ENCODE measurements around the gene DBH.

The DBH gene

DNA sequence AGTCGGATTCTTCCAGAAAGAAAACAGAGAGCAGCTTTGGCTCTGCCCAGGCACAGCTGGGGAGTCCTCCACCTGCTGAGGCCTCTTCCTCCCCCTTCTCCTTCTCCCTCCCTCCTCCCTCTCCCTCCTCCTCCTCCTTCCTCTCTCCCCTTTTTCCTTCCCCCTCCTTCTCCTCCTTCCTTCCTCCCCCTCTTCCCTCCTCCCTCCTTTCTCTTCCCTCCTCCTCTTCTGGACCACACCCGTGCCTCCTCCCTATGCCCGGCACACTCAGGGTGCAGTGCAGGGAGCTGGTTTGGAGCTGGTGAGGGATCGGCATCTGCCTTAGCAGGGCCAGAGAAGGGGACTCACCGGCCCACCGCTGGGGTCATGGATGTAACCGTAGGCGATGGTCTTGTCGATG is 30.2 kb downstream of the DBH start:
- TF ChIP-seq, protein P1, sequence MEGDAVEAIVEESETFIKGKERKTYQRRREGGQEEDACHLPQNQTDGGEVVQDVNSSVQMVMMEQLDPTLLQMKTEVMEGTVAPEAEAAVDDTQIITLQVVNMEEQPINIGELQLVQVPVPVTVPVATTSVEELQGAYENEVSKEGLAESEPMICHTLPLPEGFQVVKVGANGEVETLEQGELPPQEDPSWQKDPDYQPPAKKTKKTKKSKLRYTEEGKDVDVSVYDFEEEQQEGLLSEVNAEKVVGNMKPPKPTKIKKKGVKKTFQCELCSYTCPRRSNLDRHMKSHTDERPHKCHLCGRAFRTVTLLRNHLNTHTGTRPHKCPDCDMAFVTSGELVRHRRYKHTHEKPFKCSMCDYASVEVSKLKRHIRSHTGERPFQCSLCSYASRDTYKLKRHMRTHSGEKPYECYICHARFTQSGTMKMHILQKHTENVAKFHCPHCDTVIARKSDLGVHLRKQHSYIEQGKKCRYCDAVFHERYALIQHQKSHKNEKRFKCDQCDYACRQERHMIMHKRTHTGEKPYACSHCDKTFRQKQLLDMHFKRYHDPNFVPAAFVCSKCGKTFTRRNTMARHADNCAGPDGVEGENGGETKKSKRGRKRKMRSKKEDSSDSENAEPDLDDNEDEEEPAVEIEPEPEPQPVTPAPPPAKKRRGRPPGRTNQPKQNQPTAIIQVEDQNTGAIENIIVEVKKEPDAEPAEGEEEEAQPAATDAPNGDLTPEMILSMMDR (IDR thresholded peaks at IDR 0.05): no peak
- Histone ChIP-seq H3K4me3 (no peak overlapping the region), H3K27ac (no peak overlapping the region)
- no peak for DNase-seq (ENCODE audit: low spot score)

DNA sequence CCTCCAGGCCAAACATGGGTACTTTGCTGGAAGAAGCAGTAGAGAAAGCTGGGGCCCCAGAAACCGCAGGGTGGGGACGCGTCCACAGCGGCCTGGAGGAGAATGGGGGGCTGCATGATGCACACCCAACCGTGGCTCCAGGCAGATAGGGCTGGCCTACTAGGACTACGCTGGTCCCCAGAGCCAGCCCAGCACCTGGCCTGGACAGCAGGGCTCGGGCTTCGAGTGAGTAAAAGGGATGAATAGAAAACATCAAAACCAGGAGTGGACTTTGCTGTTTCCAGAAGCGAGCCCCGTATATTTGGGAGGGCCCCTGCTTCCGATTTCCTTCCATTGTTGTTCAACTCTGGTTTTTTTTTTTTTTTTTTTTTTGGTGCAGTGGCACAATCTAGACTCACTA is 30.7 kb downstream of the DBH start:
- Histone ChIP-seq H3K27ac (no peak overlapping the region), H3K4me3 (no peak overlapping the region)
- no peak for DNase-seq (ENCODE audit: low spot score)
- TF ChIP-seq, protein P1 (IDR thresholded peaks at IDR 0.05): no peak

DNA sequence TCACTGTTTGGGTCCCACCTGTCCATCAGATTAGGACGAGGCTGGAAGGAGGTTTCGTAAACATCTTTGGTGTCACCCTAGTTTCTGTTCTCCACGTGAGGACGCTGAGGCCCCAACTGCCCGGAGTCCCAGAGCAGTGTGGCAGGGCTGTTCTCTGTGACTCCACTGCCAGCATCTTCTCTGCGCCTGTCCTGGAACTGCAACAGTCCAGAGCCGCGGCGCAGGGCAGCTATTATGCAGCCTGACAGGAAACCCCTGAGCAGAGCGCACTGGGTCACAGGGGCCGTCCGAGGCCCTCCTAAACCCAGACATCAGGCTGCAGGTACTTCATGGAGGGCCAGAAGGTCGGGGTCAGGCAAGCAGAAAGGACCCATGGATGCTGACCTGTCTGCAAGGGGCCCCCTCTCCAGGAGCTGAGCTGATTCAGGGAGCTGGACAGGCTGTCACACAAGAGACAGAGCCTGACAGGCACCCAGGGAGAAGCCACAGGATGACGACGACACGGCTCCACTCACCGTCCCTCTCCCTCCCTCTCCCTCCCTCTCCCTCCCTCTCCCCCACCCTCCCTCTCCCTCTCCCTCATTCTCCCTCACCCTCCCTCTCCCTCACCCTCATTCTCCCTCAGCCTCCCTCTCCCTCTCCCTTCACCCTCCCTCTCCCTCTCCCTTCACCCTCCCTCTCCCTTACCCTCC is 31.7 kb downstream of the DBH start:
- DNase-seq (ENCODE audit: low spot score): no peak
- Histone ChIP-seq H3K4me3 (no peak overlapping the region), H3K27ac (no peak overlapping the region)
- TF ChIP-seq, protein P1 (IDR thresholded peaks at IDR 0.05): no peak

DNA sequence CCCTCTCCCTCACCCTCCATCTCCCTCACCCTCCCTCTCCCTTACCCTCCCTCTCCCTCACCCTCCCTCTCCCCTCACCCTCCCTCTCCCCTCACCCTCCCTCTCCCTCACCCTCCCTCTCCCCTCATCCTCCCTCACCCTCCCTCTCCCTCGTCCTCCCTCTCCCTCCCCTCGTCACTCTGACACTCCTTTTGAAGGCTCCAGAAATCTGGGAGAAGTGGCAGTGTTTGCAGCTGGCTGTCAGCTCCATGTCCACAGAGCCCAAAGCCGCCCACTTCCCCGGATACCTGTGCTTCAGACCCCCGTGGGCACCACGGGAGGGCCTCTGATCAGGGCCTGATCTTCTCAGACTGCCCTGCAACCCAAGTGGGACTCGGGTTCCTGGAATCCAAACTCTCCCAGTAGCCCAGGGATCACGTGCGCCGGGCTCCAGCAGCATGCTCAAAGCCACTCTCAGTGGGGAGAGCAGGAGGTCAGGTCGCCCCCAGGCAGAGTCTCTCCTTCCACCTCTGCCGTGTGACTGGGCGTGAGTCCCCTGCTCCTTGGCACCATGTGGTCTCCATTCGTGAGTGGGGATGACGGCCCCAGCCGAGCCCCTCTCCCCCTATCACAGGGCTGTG is 33.1 kb downstream of the DBH start:
- Histone ChIP-seq H3K27ac (no peak overlapping the region), H3K4me3 (no peak overlapping the region)
- no peak for DNase-seq (ENCODE audit: low spot score)
- TF ChIP-seq, protein P1 (IDR thresholded peaks at IDR 0.05): no peak

DNA sequence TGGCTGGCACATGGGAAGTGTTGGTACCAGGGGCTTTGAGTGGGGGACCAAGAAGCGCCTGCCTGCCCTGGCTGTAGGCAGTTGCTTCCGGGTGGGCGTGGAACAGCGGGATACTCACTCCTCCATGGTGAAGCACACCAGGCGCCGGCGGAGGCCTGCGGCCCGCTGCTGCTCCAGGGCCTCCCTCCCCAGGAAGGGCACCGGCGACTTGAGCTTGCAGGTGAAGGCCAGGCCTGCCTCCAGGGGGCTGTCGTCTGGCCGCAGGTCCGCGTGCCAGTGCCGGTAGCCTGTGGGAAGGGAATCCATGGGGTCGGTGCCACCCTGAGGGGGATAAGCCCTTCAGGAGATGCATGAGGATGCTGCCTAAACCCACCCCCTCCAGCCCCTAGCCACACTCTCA is 34.3 kb downstream of the DBH start:
- TF ChIP-seq, protein P1 (IDR thresholded peaks at IDR 0.05): no peak

DNA sequence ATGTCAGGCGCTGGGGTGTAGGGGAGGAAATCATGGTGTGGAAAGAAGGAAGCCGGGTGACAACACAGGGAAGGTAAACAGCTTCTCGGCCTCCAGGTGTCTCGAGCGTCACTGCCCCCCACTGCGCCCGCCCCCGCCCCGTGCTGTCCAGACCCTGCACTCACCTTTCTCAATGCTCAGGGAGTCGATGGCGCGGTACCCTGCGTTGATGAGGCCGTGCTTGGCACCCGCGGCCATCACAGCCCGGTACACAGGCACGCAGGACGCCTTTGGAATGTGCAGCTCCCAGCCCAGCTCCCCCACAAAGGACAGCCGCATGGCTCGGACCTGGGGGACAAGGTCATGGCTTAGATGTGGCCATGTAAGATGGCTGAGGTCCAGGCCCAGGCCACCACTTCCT is 35.2 kb downstream of the DBH start:
- TF ChIP-seq, protein P1 (IDR thresholded peaks at IDR 0.05): no peak
- DNase-seq (ENCODE audit: low spot score): no peak
- H3K27ac ChIP-seq: no peak overlapping the region

More for the DNA sequence above, 34.3 kb downstream of the DBH start:
- no peak for DNase-seq (ENCODE audit: low spot score)
- H3K27ac ChIP-seq: no peak overlapping the region
- no peak overlapping the region for H3K4me3 ChIP-seq

More for the DNA sequence above, 35.2 kb downstream of the DBH start:
- H3K4me3 ChIP-seq: no peak overlapping the region
